G401.6 (cell line): ENCODE measurements around the gene AP1G2.

Experiments
- FAIRE-seq: peaks from 2 replicates; lab custom pipeline; 2012; peaks lifted over from hg19 to GRCh38; lab: Jason Lieb, UNC

Gene AP1G2

GRCh38 chr14:23513818-23514643 is 53.6 kb downstream of the AP1G2 start:
- FAIRE-seq = no peak

- FAIRE-seq = no peak
These were observed 54.4 kb downstream of the AP1G2 start for GRCh38 chr14:23513005-23513817.

DNA sequence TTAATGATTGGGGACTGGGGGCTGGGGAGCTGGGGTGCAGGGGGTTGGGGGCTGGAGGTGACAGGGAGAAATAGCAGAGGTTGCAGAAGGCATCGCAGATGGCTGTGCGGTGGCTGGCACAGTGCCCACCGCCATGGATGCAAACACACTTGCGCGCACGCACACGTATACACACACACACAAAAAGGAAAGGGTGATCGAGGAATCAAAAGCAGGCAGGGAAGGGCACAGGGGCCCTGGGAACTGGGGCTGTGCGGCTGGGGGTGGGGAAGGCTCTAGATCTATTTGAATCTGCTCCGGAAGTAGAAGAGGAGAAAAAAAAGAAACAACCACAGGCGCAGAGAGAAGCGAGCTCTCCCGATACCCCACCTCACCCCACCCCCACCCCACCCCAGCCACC is 55.4 kb downstream of the AP1G2 start:
- no peak for FAIRE-seq
